Neuronal stem cell (in vitro differentiated cells): ENCODE measurements around the gene BUB3.
"Not testable (repeated sequence)": the region's sequence is repeated elsewhere in the genome, so short reads cannot be mapped to it uniquely, and the experiment has no call there.

Experiments used
- DNase-seq: peaks from one replicate; pipeline ENCODE4 v3.0.0-alpha.2; 2013; ENCODE audit warnings: low spot score
- H2AFZ ChIP-seq: one replicate; pipeline ENCODE4 v1.6.1; 2013; ENCODE audit warnings: mild to moderate bottlenecking, low read length, inconsistent platforms
- H2AK5ac ChIP-seq: 2 replicates; pipeline ENCODE4 v1.6.1; 2013; ENCODE audit warnings: low read depth, mild to moderate bottlenecking, inconsistent platforms, low read length, moderate library complexity, mixed read lengths
- H2BK120ac ChIP-seq: 2 replicates; pipeline ENCODE4 v1.6.1; 2013; ENCODE audit warnings: low read depth, mild to moderate bottlenecking, inconsistent platforms, low read length, moderate library complexity, mixed read lengths
- H2BK12ac ChIP-seq: one replicate; pipeline ENCODE4 v1.6.1; 2013; ENCODE audit warnings: low read length, inconsistent platforms
- H2BK15ac ChIP-seq: 2 replicates; pipeline ENCODE4 v1.6.1; 2013; ENCODE audit warnings: mild to moderate bottlenecking, low read length, inconsistent platforms, mixed read lengths
- H2BK5ac ChIP-seq: one replicate; pipeline ENCODE4 v1.6.1; 2013; ENCODE audit warnings: inconsistent platforms, mild to moderate bottlenecking, low read length, moderate library complexity
- H3K14ac ChIP-seq: one replicate; pipeline ENCODE4 v1.6.1; 2013; ENCODE audit warnings: low read length, inconsistent platforms
- H3K18ac ChIP-seq: 2 replicates; pipeline ENCODE4 v1.6.1; 2013; ENCODE audit warnings: low read length, inconsistent platforms
- H3K23ac ChIP-seq: 2 replicates; pipeline ENCODE4 v1.6.1; 2013; ENCODE audit warnings: low read depth, mild to moderate bottlenecking, mixed read lengths, low read length, inconsistent platforms; ENCODE audit not compliant: poor library complexity
- H3K27ac ChIP-seq: replicated peaks from 3 replicates; pipeline ENCODE4 v1.5.1; 2013; ENCODE audit warnings: low read length, inconsistent platforms
- H3K27me3 ChIP-seq, 3 experiments: 2 replicates each; pipeline ENCODE4 v1.6.1; 2013; ENCODE audit warnings: low read length in 3 of 3, mild to moderate bottlenecking in 2 of 3, inconsistent platforms in 1 of 3, low read depth in 1 of 3, mixed read lengths in 1 of 3, moderate library complexity in 1 of 3; ENCODE audit not compliant: control insufficient read depth in 3 of 3, insufficient read depth in 3 of 3
- H3K36me3 ChIP-seq, 2 donors: replicated peaks in 1 of 2; 2 replicates each; pipeline ENCODE4 v1.6.1; 2013; ENCODE audit warnings: low read length in 2 of 2; ENCODE audit not compliant: control insufficient read depth in 2 of 2, insufficient read depth in 2 of 2
- H3K4ac ChIP-seq: 2 replicates; pipeline ENCODE4 v1.6.1; 2013; ENCODE audit warnings: inconsistent platforms, mild to moderate bottlenecking, low read length, moderate library complexity
- H3K4me1 ChIP-seq, 2 donors: 1 replicate in 1 of 2; 2 replicates in 1 of 2; pipeline ENCODE4 v1.6.1; 2013; ENCODE audit warnings: low read length in 2 of 2, low read depth in 1 of 2; ENCODE audit not compliant: control insufficient read depth in 2 of 2, insufficient read depth in 1 of 2
- H3K4me2 ChIP-seq: one replicate; pipeline ENCODE4 v1.6.1; 2013; ENCODE audit warnings: mild to moderate bottlenecking, low read length, inconsistent platforms; ENCODE audit not compliant: insufficient read depth, poor library complexity, severe bottlenecking
- H3K4me3 ChIP-seq, 2 donors: 2 replicates each; pipeline ENCODE4 v1.5.1; 2013; ENCODE audit warnings: low read length in 2 of 2, mild to moderate bottlenecking in 2 of 2, inconsistent platforms in 1 of 2, moderate library complexity in 1 of 2
- H3K79me1 ChIP-seq: one replicate; pipeline ENCODE4 v1.6.1; 2013; ENCODE audit warnings: low read depth, mild to moderate bottlenecking, inconsistent platforms, low read length, moderate library complexity
- H3K9ac ChIP-seq: one replicate; pipeline ENCODE4 v1.6.1; 2013; ENCODE audit warnings: mild to moderate bottlenecking, low read depth, low read length, inconsistent platforms; ENCODE audit not compliant: poor library complexity
- H3K9me3 ChIP-seq, 2 donors: replicated peaks in 1 of 2; 2 replicates each; pipeline versions ENCODE3 to v1.6.1; 2013; ENCODE audit warnings: low read length in 2 of 2, mild to moderate bottlenecking in 2 of 2, inconsistent platforms in 1 of 2, low read depth in 1 of 2, mixed read lengths in 1 of 2, moderate library complexity in 1 of 2; ENCODE audit not compliant: control insufficient read depth in 2 of 2, insufficient read depth in 1 of 2
- H4K8ac ChIP-seq: one replicate; pipeline ENCODE4 v1.6.1; 2013; ENCODE audit warnings: low read depth, mild to moderate bottlenecking, inconsistent platforms, low read length, moderate library complexity
- H4K91ac ChIP-seq: one replicate; pipeline ENCODE4 v1.6.1; 2013; ENCODE audit warnings: low read length, low read depth, mild to moderate bottlenecking, inconsistent platforms; ENCODE audit not compliant: poor library complexity
- WGBS, 2 donors: extraction: QIAGEN DNeasy Blood & Tissue Kit; methylation state at CpG; one replicate each; pipeline ENCODE4 v1.1.7; 2013; ENCODE audit warnings: missing lambda C conversion rate in 2 of 2, mixed read lengths in 1 of 2; ENCODE audit not compliant: insufficient read length in 2 of 2, insufficient replicate concordance in 1 of 2; ENCODE audit errors: extremely low coverage in 2 of 2; 5-methylcytosine and 5-hydroxymethylcytosine counted together

Gene BUB3

DNA sequence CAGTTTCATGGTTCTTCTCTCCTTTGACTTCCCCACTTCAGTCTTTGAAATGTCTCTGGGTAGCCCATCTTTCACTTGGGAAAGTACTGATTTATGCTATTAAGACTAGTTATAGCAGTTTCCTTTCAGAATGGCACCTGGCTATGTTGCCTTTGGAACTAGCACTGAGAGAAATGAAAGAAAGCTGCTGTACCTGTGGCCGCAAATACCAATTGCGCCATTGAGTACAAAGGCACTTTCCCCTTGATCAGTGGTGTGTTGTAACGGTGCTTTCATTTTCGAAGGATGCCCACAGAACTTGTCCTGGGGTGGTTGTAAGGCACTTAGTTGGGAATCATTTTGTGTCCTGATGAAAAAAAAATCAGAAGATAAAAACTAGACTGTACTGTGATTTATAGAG is 16.8 kb downstream of the BUB3 start:
- H3K27ac ChIP-seq = no peak overlapping the region
- DNase-seq = no peak
- H3K14ac ChIP-seq = no peak overlapping the region
- no peaks in the 10 kb centered on the region for H3K27me3 ChIP-seq
- H3K4me3 ChIP-seq = no peak overlapping the region
- no peak overlapping the region for H2AK5ac ChIP-seq
- WGBS, 2 donors = no CpG with 5 or more reads among the region's 4 CpGs
- H4K8ac ChIP-seq = no peak overlapping the region
- no peak overlapping the region for H2BK5ac ChIP-seq
- H2BK120ac ChIP-seq = no peak overlapping the region
- H2BK12ac ChIP-seq = no peak overlapping the region
- no peaks in the 10 kb centered on the region for H3K4me1 ChIP-seq
- H3K9me3 ChIP-seq = no peaks in the 10 kb centered on the region
- no peak overlapping the region for H3K23ac ChIP-seq
- no peaks in the 10 kb centered on the region for H3K79me1 ChIP-seq
- H2AFZ ChIP-seq = no peak overlapping the region
- no peak overlapping the region for H3K9ac ChIP-seq
- H3K36me3 ChIP-seq = peaks cover 18 to 82% of the 10 kb centered on the region in 2 donors
- H4K91ac ChIP-seq = no peak overlapping the region
- no peak overlapping the region for H3K4ac ChIP-seq
- H3K18ac ChIP-seq = no peak overlapping the region
- H2BK15ac ChIP-seq = no peak overlapping the region
- no peak overlapping the region for H3K4me2 ChIP-seq

DNA sequence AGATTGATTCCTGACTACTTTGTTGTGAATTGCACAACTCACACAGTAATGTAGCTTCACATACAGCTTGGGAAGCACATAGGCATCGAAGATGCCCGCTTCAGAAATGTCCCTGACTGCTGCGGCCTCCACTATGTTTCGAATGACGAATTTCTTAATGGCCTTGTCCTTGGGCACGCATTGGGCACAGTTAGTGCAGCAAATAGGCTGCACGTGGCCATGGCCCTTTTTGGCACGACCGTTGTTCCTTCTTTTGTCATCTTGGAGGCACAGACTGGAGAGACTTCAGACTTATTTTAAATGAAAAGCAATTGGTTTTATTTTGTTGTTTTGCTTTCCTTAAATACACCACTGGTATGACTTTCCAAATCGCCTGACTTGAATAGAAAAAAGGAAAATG is 17.4 kb downstream of the BUB3 start:
- no CpG with 5 or more reads among the region's 10 CpGs for WGBS, 2 donors
- not testable (repeated sequence) for H2AFZ ChIP-seq

GRCh38 chr10:123175389-123176387 is 21.5 kb downstream of the BUB3 start:
- no peaks in the 10 kb centered on the region for H3K79me1 ChIP-seq
- H3K4ac ChIP-seq = no peak overlapping the region
- no peak overlapping the region for H3K14ac ChIP-seq
- no peak overlapping the region for H2AFZ ChIP-seq
- no peak overlapping the region for H2BK12ac ChIP-seq
- no peak overlapping the region for H4K91ac ChIP-seq
- no peak overlapping the region for H3K18ac ChIP-seq
- no peak overlapping the region for H3K9ac ChIP-seq
- H2BK5ac ChIP-seq = no peak overlapping the region
- H2BK120ac ChIP-seq = no peak overlapping the region
- no peak overlapping the region for H3K23ac ChIP-seq
- no CpG with 5 or more reads among the region's 9 CpGs for WGBS, 2 donors
- H4K8ac ChIP-seq = no peak overlapping the region
- no peak overlapping the region for H3K27ac ChIP-seq
- H3K36me3 ChIP-seq = peaks cover 4 to 59% of the 10 kb centered on the region in 2 donors
- H3K9me3 ChIP-seq = no peaks in the 10 kb centered on the region
- DNase-seq = no peak
- no peaks in the 10 kb centered on the region for H3K4me1 ChIP-seq
- H3K27me3 ChIP-seq = no peaks in the 10 kb centered on the region
- no peak overlapping the region for H2AK5ac ChIP-seq
- no peak overlapping the region for H2BK15ac ChIP-seq
- no peak overlapping the region for H3K4me3 ChIP-seq
- H3K4me2 ChIP-seq = no peak overlapping the region

More for the DNA sequence above, 17.4 kb downstream of the BUB3 start:
- not testable (repeated sequence) for H3K4ac ChIP-seq, H3K9ac ChIP-seq, H4K91ac ChIP-seq, H2BK12ac ChIP-seq, H2AK5ac ChIP-seq, H3K9me3 ChIP-seq, H2BK15ac ChIP-seq, H2BK5ac ChIP-seq, H3K4me3 ChIP-seq, H3K23ac ChIP-seq, H2BK120ac ChIP-seq, H3K4me1 ChIP-seq, H3K18ac ChIP-seq, H3K4me2 ChIP-seq, H3K27ac ChIP-seq, H3K27me3 ChIP-seq, H3K79me1 ChIP-seq, H4K8ac ChIP-seq, H3K14ac ChIP-seq, DNase-seq
- H3K36me3 ChIP-seq = peaks cover 15 to 82% of the 10 kb centered on the region in 2 donors

GRCh38 chr10:123178390-123178789 is 24.2 kb downstream of the BUB3 start:
- H3K23ac ChIP-seq, H3K9me3 ChIP-seq, H3K4me3 ChIP-seq, H3K79me1 ChIP-seq, H2BK5ac ChIP-seq, H2AFZ ChIP-seq, H3K18ac ChIP-seq, H4K91ac ChIP-seq, H2BK15ac ChIP-seq, DNase-seq, H2BK120ac ChIP-seq, H4K8ac ChIP-seq, H3K14ac ChIP-seq, H3K4ac ChIP-seq, H3K4me2 ChIP-seq, H2AK5ac ChIP-seq, H3K4me1 ChIP-seq, H2BK12ac ChIP-seq, H3K9ac ChIP-seq, H3K27me3 ChIP-seq, H3K27ac ChIP-seq: not testable (repeated sequence)
- WGBS, 2 donors = no CpG with 5 or more reads among the region's 4 CpGs
- peaks cover 4 to 41% of the 10 kb centered on the region in 2 donors for H3K36me3 ChIP-seq
